Trophoblast cell (in vitro differentiated cells and primary cell): ENCODE results near the gene MPZL3.
A peak's percentile ranks its signal among the peaks of the same experiment; 100 is the strongest.

Experiments used
- DNase-seq, 2 donors: peaks; one replicate each; pipeline ENCODE4 v3.0.0-alpha.2; 2016
- H2AFZ ChIP-seq: 2 replicates; pipeline ENCODE4 v1.6.1; 2013; ENCODE audit warnings: low read length, moderate library complexity, mild to moderate bottlenecking; ENCODE audit not compliant: insufficient read depth, poor library complexity
- H2AK5ac ChIP-seq: 2 replicates; pipeline ENCODE4 v1.6.1; 2013; ENCODE audit warnings: mild to moderate bottlenecking, low read length
- H2BK120ac ChIP-seq: 2 replicates; pipeline ENCODE4 v1.6.1; 2013; ENCODE audit warnings: low read length, mild to moderate bottlenecking, moderate library complexity; ENCODE audit not compliant: insufficient read depth, poor library complexity
- H2BK12ac ChIP-seq: 2 replicates; pipeline ENCODE4 v1.6.1; 2013; ENCODE audit warnings: mild to moderate bottlenecking, low read length, moderate library complexity
- H2BK5ac ChIP-seq: 2 replicates; pipeline ENCODE4 v1.6.1; 2013; ENCODE audit warnings: low read length, low read depth, moderate library complexity, mild to moderate bottlenecking; ENCODE audit not compliant: poor library complexity
- H3K14ac ChIP-seq: 2 replicates; pipeline ENCODE4 v1.6.1; 2013; ENCODE audit warnings: mild to moderate bottlenecking, low read length
- H3K18ac ChIP-seq: 2 replicates; pipeline ENCODE4 v1.6.1; 2013; ENCODE audit warnings: mild to moderate bottlenecking, low read length
- H3K23ac ChIP-seq: 2 replicates; pipeline ENCODE4 v1.6.1; 2013; ENCODE audit warnings: low read length
- H3K27ac ChIP-seq: 2 replicates; pipeline ENCODE4 v1.5.1; 2013; ENCODE audit warnings: low read depth, mild to moderate bottlenecking, inconsistent platforms, low read length, moderate library complexity
- H3K27me3 ChIP-seq: 2 replicates; pipeline ENCODE4 v1.6.1; 2013; ENCODE audit warnings: inconsistent platforms, mild to moderate bottlenecking, low read length, moderate library complexity; ENCODE audit not compliant: insufficient read depth
- H3K36me3 ChIP-seq, 2 experiments: 1 replicate in 1 of 2; 2 replicates in 1 of 2; pipeline ENCODE4 v1.6.1; 2013; ENCODE audit warnings: low read length in 2 of 2, mild to moderate bottlenecking in 2 of 2, moderate library complexity in 1 of 2; ENCODE audit not compliant: insufficient read depth in 2 of 2, control insufficient read depth in 1 of 2
- H3K4ac ChIP-seq: 2 replicates; pipeline ENCODE4 v1.6.1; 2013; ENCODE audit warnings: low read depth, mild to moderate bottlenecking, low read length, moderate library complexity
- H3K4me1 ChIP-seq, 2 experiments: 1 replicate in 1 of 2; 2 replicates in 1 of 2; pipeline ENCODE4 v1.6.1; 2013; ENCODE audit warnings: low read length in 2 of 2, mild to moderate bottlenecking in 2 of 2, moderate library complexity in 1 of 2; ENCODE audit not compliant: insufficient read depth in 2 of 2, control insufficient read depth in 1 of 2
- H3K4me2 ChIP-seq: 2 replicates; pipeline ENCODE4 v1.6.1; 2013; ENCODE audit warnings: inconsistent platforms, mild to moderate bottlenecking, low read length, moderate library complexity
- H3K4me3 ChIP-seq: 2 replicates; pipeline ENCODE4 v1.5.1; 2013; ENCODE audit warnings: mild to moderate bottlenecking, low read depth, low read length, inconsistent platforms
- H3K79me1 ChIP-seq: one replicate; pipeline ENCODE4 v1.6.1; 2013; ENCODE audit warnings: low read length
- H3K79me2 ChIP-seq: 2 replicates; pipeline ENCODE4 v1.6.1; 2013; ENCODE audit warnings: low read length, mild to moderate bottlenecking; ENCODE audit not compliant: control insufficient read depth, insufficient read depth, poor library complexity
- H3K9ac ChIP-seq: 2 replicates; pipeline ENCODE4 v1.6.1; 2013; ENCODE audit warnings: mild to moderate bottlenecking, low read length
- H3K9me3 ChIP-seq: 2 replicates; pipeline ENCODE4 v1.6.1; 2013; ENCODE audit warnings: low read depth, mild to moderate bottlenecking, control low read depth, inconsistent platforms, low read length; ENCODE audit not compliant: insufficient read depth
- H4K12ac ChIP-seq: 2 replicates; pipeline ENCODE4 v1.6.1; 2013; ENCODE audit warnings: low read depth, mild to moderate bottlenecking, low read length, moderate library complexity
- H4K8ac ChIP-seq: 2 replicates; pipeline ENCODE4 v1.6.1; 2013; ENCODE audit warnings: low read depth, mild to moderate bottlenecking, low read length, moderate library complexity
- H4K91ac ChIP-seq: one replicate; pipeline ENCODE4 v1.6.1; 2013; ENCODE audit warnings: low read depth, mild to moderate bottlenecking, low read length, moderate library complexity
- whole genome bisulfite sequencing: extraction: QIAGEN DNeasy Blood & Tissue Kit; methylation state at CpG from one replicate; pipeline ENCODE4 v1.1.7; 2013; ENCODE audit warnings: missing lambda C conversion rate; ENCODE audit not compliant: insufficient read length, insufficient coverage; ENCODE audit errors: extremely low coverage; 5-methylcytosine and 5-hydroxymethylcytosine counted together

Gene MPZL3

GRCh38 chr11:118282606-118283005 lies 30.4 kb upstream of the MPZL3 start:
- no peak overlapping the region for H3K4ac ChIP-seq
- H2BK5ac ChIP-seq: no peak overlapping the region
- H3K79me1 ChIP-seq: no peaks in the 10 kb centered on the region
- no peak for DNase-seq
- no peak overlapping the region for H4K91ac ChIP-seq
- no peak overlapping the region for H4K8ac ChIP-seq
- H3K14ac ChIP-seq: no peak overlapping the region
- no peak overlapping the region for H2BK12ac ChIP-seq
- H3K27me3 ChIP-seq: no peaks in the 10 kb centered on the region
- no peaks in the 10 kb centered on the region for H3K4me1 ChIP-seq
- H3K9ac ChIP-seq: no peak overlapping the region
- H2BK120ac ChIP-seq: no peak overlapping the region
- H2AFZ ChIP-seq: no peak overlapping the region
- H3K9me3 ChIP-seq: no peaks in the 10 kb centered on the region
- H3K36me3 ChIP-seq: no peaks in the 10 kb centered on the region
- H2AK5ac ChIP-seq: no peak overlapping the region
- no peak overlapping the region for H3K18ac ChIP-seq
- no peak overlapping the region for H3K23ac ChIP-seq
- no CpG with 5 or more reads among the region's 6 CpGs for WGBS
- H3K4me3 ChIP-seq: no peak overlapping the region
- H3K79me2 ChIP-seq: no peaks in the 10 kb centered on the region
- no peak overlapping the region for H3K27ac ChIP-seq
- no peak overlapping the region for H4K12ac ChIP-seq
- H3K4me2 ChIP-seq: no peak overlapping the region

- no CpG with 5 or more reads among the region's 1 CpG for WGBS
- Histone ChIP-seq H3K9me3 (no peaks in the 10 kb centered on the region), H3K14ac (no peak overlapping the region)
Observed at GRCh38 chr11:118281284-118281683, 29.1 kb upstream of the MPZL3 start.

DNA sequence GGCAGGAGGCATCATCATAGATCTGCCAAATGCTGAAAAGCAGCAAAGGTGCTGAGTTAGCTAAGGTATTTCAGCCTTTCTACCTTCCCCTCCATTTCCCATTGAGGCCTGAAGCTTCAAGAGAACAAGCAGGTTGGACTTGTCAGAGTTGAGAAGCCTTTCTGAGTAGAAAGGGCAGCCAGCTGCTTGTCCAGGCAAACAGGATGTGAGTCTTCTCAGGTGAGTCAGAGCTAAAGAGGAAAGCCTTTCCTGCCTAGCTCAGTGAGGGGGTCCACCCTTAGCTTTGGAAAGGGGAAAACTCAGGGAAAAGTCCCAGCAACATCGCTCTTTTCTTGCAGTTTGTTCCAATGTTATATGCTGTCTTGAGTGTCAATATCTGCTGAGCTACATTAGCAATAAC lies 25.1 kb upstream of the MPZL3 start:
- Histone ChIP-seq H3K9me3 (no peaks in the 10 kb centered on the region), H3K4ac (no peak overlapping the region), H2BK5ac (no peak overlapping the region), H2AFZ (no peak overlapping the region), H3K4me1 (peaks cover 8 to 12% of the 10 kb centered on the region in 2 experiments), H4K8ac (no peak overlapping the region), H3K9ac (no peak overlapping the region), H3K79me1 (peaks cover 3% of the 10 kb centered on the region), H3K23ac (no peak overlapping the region), H3K79me2 (no peaks in the 10 kb centered on the region), H3K14ac (no peak overlapping the region), H3K18ac (no peak overlapping the region), H2BK12ac (no peak overlapping the region), H4K12ac (no peak overlapping the region), H3K36me3 (no peaks in the 10 kb centered on the region), H3K4me2 (no peak overlapping the region), H4K91ac (no peak overlapping the region), H3K27ac (no peak overlapping the region), H2BK120ac (no peak overlapping the region), H2AK5ac (no peak overlapping the region), H3K4me3 (no peak overlapping the region), H3K27me3 (no peaks in the 10 kb centered on the region)
- WGBS: no CpG with 5 or more reads among the region's 1 CpG
- DNase-seq: peak in 1 of 2 donors; percentile 39

More at GRCh38 chr11:118281284-118281683, 29.1 kb upstream of the MPZL3 start:
- Histone ChIP-seq H3K18ac (no peak overlapping the region), H2BK120ac (no peak overlapping the region), H3K23ac (no peak overlapping the region), H3K79me2 (no peaks in the 10 kb centered on the region), H3K4ac (no peak overlapping the region), H3K4me2 (no peak overlapping the region), H2AFZ (no peak overlapping the region), H4K12ac (no peak overlapping the region), H3K9ac (no peak overlapping the region), H3K36me3 (no peaks in the 10 kb centered on the region), H2BK5ac (no peak overlapping the region), H3K79me1 (peaks cover 2% of the 10 kb centered on the region), H3K4me1 (peaks cover 0 to 3% of the 10 kb centered on the region in 2 experiments), H3K27me3 (no peaks in the 10 kb centered on the region), H4K91ac (no peak overlapping the region), H2AK5ac (no peak overlapping the region), H2BK12ac (no peak overlapping the region), H3K27ac (no peak overlapping the region), H3K4me3 (no peak overlapping the region), H4K8ac (no peak overlapping the region)
- DNase-seq: no peak

DNA sequence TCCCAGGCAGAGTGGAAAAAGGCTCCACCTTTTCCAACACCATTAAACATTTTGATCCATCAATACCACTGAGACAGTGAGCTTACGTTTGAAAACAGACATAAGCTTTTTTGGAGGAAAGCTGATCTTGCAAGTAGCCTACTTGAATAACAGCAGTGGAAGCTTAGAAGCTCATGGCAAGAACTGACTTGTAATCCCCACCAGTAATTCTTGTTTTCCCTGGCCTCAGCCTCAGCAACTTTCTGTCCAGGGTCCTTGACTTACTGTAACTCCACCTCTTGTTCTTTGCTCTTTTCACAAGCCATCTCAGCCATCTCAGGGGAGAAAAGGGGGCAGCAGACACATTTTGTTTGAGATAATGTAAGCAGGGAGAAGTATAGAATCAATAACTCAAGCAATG lies 24.3 kb upstream of the MPZL3 start:
- Histone ChIP-seq H3K23ac (no peak overlapping the region), H2BK5ac (no peak overlapping the region), H3K4ac (no peak overlapping the region), H3K9me3 (no peaks in the 10 kb centered on the region), H3K4me1 (peaks cover 8 to 12% of the 10 kb centered on the region in 2 experiments), H3K27ac (no peak overlapping the region), H3K79me2 (no peaks in the 10 kb centered on the region), H3K36me3 (no peaks in the 10 kb centered on the region), H3K27me3 (no peaks in the 10 kb centered on the region), H3K14ac (no peak overlapping the region), H2BK120ac (no peak overlapping the region), H3K4me3 (no peak overlapping the region), H2BK12ac (no peak overlapping the region), H4K91ac (no peak overlapping the region), H2AK5ac (no peak overlapping the region), H3K4me2 (no peak overlapping the region), H2AFZ (no peak overlapping the region), H4K12ac (no peak overlapping the region), H4K8ac (no peak overlapping the region), H3K79me1 (peaks cover 3% of the 10 kb centered on the region), H3K18ac (no peak overlapping the region), H3K9ac (no peak overlapping the region)
- WGBS: no CpG with 5 or more reads among the region's 1 CpG
- no peak for DNase-seq
